Hematopoietic multipotent progenitor cell treated with erythropoietin and hydrocortisone succinate and interleukin-3 and kit ligand, for 4 days (in vitro differentiated cells): ENCODE results near the gene SPANXA1.
"Not testable (repeated sequence)": the region's sequence is repeated elsewhere in the genome, so short reads cannot be mapped to it uniquely, and the experiment has no call there.

ENCODE experiments used
- DNase-seq: peaks from one replicate; pipeline ENCODE4 v3.0.0-alpha.2; 2015

SPANXA1 gene

DNA sequence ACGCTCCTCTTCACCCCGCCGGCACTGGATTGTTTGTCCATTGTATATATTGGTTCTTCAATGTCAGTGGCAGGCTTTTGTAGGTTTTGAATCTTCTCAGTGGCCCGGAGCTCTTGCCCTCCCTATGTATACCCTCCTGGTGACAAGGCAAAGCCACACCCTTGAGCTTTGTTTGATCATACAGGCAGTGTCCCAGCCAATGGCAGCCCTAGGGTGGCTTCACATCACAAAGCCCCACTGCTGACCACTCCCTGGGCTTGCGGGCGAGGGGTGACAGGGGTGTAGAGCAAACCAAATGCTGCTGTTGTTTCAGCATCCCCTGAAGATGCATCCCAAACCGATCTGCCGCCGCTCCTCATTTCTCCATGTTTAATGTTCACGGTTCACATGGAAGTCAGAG, at the start of gene SPANXA1:
Gene SPANXA1, minus strand, starts transcription at position 101 of the 400 bp plus-strand sequence. Its CDS starts 60 bp downstream, at position 41.
- not testable (repeated sequence) for DNase-seq

GRCh38 chrX:141632124-141632523, 47.6 kb upstream of the SPANXA1 start:
- no peak for DNase-seq

GRCh38 chrX:141619336-141619735, 34.8 kb upstream of the SPANXA1 start:
- no peak for DNase-seq

- DNase-seq = no peak
Observed at GRCh38 chrX:141609111-141609510, 24.6 kb upstream of the SPANXA1 start.

DNA sequence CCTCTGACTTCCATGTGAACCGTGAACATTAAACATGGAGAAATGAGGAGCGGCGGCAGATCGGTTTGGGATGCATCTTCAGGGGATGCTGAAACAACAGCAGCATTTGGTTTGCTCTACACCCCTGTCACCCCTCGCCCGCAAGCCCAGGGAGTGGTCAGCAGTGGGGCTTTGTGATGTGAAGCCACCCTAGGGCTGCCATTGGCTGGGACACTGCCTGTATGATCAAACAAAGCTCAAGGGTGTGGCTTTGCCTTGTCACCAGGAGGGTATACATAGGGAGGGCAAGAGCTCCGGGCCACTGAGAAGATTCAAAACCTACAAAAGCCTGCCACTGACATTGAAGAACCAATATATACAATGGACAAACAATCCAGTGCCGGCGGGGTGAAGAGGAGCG, 4.9 kb upstream of the SPANXA1 start, which contains the start of gene SPANXA2:
Gene SPANXA2, plus strand, starts transcription at position 301 of the 400 bp plus-strand sequence. Its CDS starts 60 bp downstream, at position 361.
- DNase-seq = not testable (repeated sequence)

GRCh38 chrX:141542551-141542950, 42.0 kb downstream of the SPANXA1 start:
- DNase-seq = not testable (repeated sequence)
